H9 (cell line): ENCODE results near the gene STX8. TPM values are rescaled to one million over a fixed set of nuclear protein-coding genes. Genes with fewer than 3 reads are reported as not detected.

Experiments used
- DNase-seq: peaks from one replicate; pipeline ENCODE4 v3.0.0-alpha.2; 2017
- H2AFZ ChIP-seq: one replicate; pipeline ENCODE4 v1.6.1; 2013; ENCODE audit warnings: mild to moderate bottlenecking, low read length, control low read depth, moderate library complexity
- H2AK5ac ChIP-seq: 2 replicates; pipeline ENCODE4 v1.6.1; 2013; ENCODE audit warnings: low read length, control low read depth, mixed read lengths; ENCODE audit not compliant: insufficient read length
- H2BK120ac ChIP-seq: one replicate; pipeline ENCODE4 v1.6.1; 2013; ENCODE audit warnings: low read depth, mild to moderate bottlenecking, low read length, control low read depth, inconsistent platforms; ENCODE audit not compliant: poor library complexity, severe bottlenecking
- H2BK12ac ChIP-seq: 2 replicates; pipeline ENCODE4 v1.6.1; 2013; ENCODE audit warnings: low read length, control low read depth, mixed read lengths, low read depth; ENCODE audit not compliant: insufficient read length
- H2BK15ac ChIP-seq: 2 replicates; pipeline ENCODE4 v1.6.1; 2013; ENCODE audit warnings: low read depth, low read length, control low read depth
- H2BK20ac ChIP-seq: one replicate; pipeline ENCODE4 v1.6.1; 2013; ENCODE audit warnings: low read depth, mild to moderate bottlenecking, low read length, control low read depth, inconsistent platforms; ENCODE audit not compliant: poor library complexity, severe bottlenecking
- H2BK5ac ChIP-seq: 2 replicates; pipeline ENCODE4 v1.6.1; 2013; ENCODE audit warnings: low read length, control low read depth, mixed read lengths; ENCODE audit not compliant: insufficient read length
- H3K14ac ChIP-seq: 2 replicates; pipeline ENCODE4 v1.6.1; 2013; ENCODE audit warnings: low read length, control low read depth; ENCODE audit not compliant: insufficient read depth
- H3K18ac ChIP-seq: 2 replicates; pipeline ENCODE4 v1.6.1; 2013; ENCODE audit warnings: low read depth, mild to moderate bottlenecking, mixed read lengths, low read length, control low read depth; ENCODE audit not compliant: insufficient read length
- H3K23ac ChIP-seq: 2 replicates; pipeline ENCODE4 v1.6.1; 2013; ENCODE audit warnings: low read length, control low read depth, mixed read lengths, low read depth; ENCODE audit not compliant: insufficient read length
- H3K23me2 ChIP-seq: 2 replicates; pipeline ENCODE4 v1.6.1; 2013; ENCODE audit warnings: low read depth, mild to moderate bottlenecking, mixed read lengths, low read length, control low read depth; ENCODE audit not compliant: insufficient read length, poor library complexity, severe bottlenecking
- H3K27ac ChIP-seq: 2 replicates; pipeline ENCODE4 v1.5.1; 2013; ENCODE audit warnings: low read length, control low read depth, mixed read lengths, low read depth; ENCODE audit not compliant: insufficient read length
- H3K27me3 ChIP-seq: 2 replicates; pipeline ENCODE4 v1.6.1; 2013; ENCODE audit warnings: low read length, control low read depth, inconsistent platforms; ENCODE audit not compliant: insufficient read depth
- H3K4ac ChIP-seq: 2 replicates; pipeline ENCODE4 v1.6.1; 2013; ENCODE audit warnings: low read depth, mild to moderate bottlenecking, control low read depth, inconsistent platforms, low read length, moderate library complexity
- H3K4me1 ChIP-seq: 2 replicates; pipeline ENCODE4 v1.6.1; 2013; ENCODE audit warnings: low read length, control low read depth, inconsistent platforms; ENCODE audit not compliant: insufficient read depth
- H3K4me2 ChIP-seq: 2 replicates; pipeline ENCODE4 v1.6.1; 2013; ENCODE audit warnings: low read length, control low read depth, mixed read lengths; ENCODE audit not compliant: insufficient read length, insufficient read depth
- H3K56ac ChIP-seq: 2 replicates; pipeline ENCODE4 v1.6.1; 2013; ENCODE audit warnings: low read depth, mild to moderate bottlenecking, mixed read lengths, low read length, control low read depth; ENCODE audit not compliant: insufficient read length
- H3K79me1 ChIP-seq: 2 replicates; pipeline ENCODE4 v1.6.1; 2013; ENCODE audit warnings: low read depth, mild to moderate bottlenecking, moderate library complexity, low read length, control low read depth, inconsistent platforms; ENCODE audit not compliant: insufficient read depth, poor library complexity, severe bottlenecking
- H3K79me2 ChIP-seq: 2 replicates; pipeline ENCODE4 v1.6.1; 2013; ENCODE audit warnings: low read length, control low read depth, inconsistent platforms; ENCODE audit not compliant: insufficient read depth
- H3K9ac ChIP-seq: 2 replicates; pipeline ENCODE4 v1.6.1; 2013; ENCODE audit warnings: low read length, control low read depth, mixed read lengths; ENCODE audit not compliant: insufficient read length; ENCODE audit errors: extremely low read depth
- H3K9me3 ChIP-seq: one replicate; pipeline ENCODE4 v1.6.1; 2013; ENCODE audit warnings: low read depth, low read length, inconsistent platforms; ENCODE audit not compliant: control insufficient read depth
- H3T11ph ChIP-seq: one replicate; pipeline ENCODE4 v1.6.1; 2013; ENCODE audit warnings: mild to moderate bottlenecking, low read length, control low read depth, inconsistent platforms
- H4K20me1 ChIP-seq: one replicate; pipeline ENCODE4 v1.6.1; 2013; ENCODE audit not compliant: control insufficient read depth, insufficient read length, insufficient read depth
- H4K5ac ChIP-seq: 2 replicates; pipeline ENCODE4 v1.6.1; 2013; ENCODE audit warnings: low read depth, mild to moderate bottlenecking, mixed read lengths, low read length, control low read depth; ENCODE audit not compliant: insufficient read length
- H4K8ac ChIP-seq: replicated peaks from 2 replicates; pipeline ENCODE4 v1.6.1; 2013; ENCODE audit warnings: low read length, control low read depth, mixed read lengths, low read depth; ENCODE audit not compliant: insufficient read length
- H4K91ac ChIP-seq: 2 replicates; pipeline ENCODE4 v1.6.1; 2013; ENCODE audit warnings: low read depth, mild to moderate bottlenecking, moderate library complexity, mixed read lengths, low read length, control low read depth; ENCODE audit not compliant: insufficient read length
- H3K27ac Mint-ChIP-seq, 3 experiments: 2 replicates in 2 of 3; 3 replicates in 1 of 3; pipeline ENCODE4 v1.8.0; 2020 to 2021; ENCODE audit warnings: mixed read lengths in 3 of 3, mild to moderate bottlenecking in 1 of 3, moderate library complexity in 1 of 3
- H3K27me3 Mint-ChIP-seq: 2 replicates; pipeline ENCODE4 v1.8.0; 2021; ENCODE audit warnings: low read depth, mild to moderate bottlenecking, moderate library complexity, mixed read lengths
- H3K36me3 Mint-ChIP-seq, 3 experiments: 2 replicates in 2 of 3; 3 replicates in 1 of 3; pipeline ENCODE4 v1.8.0; 2020 to 2021; ENCODE audit warnings: low read depth in 3 of 3, mixed read lengths in 3 of 3; ENCODE audit not compliant: insufficient read depth in 1 of 3
- H3K4me1 Mint-ChIP-seq, 2 experiments: 2 replicates each; pipeline ENCODE4 v1.8.0; 2020; ENCODE audit warnings: mixed read lengths in 2 of 2
- H3K4me3 Mint-ChIP-seq, 2 experiments: 2 replicates in 1 of 2; 3 replicates in 1 of 2; pipeline ENCODE4 v1.8.0; 2020 to 2021; ENCODE audit warnings: mild to moderate bottlenecking in 2 of 2, mixed read lengths in 2 of 2, moderate library complexity in 1 of 2
- H3K9me3 Mint-ChIP-seq, 2 experiments: 2 replicates in 1 of 2; 3 replicates in 1 of 2; pipeline ENCODE4 v1.8.0; 2020; ENCODE audit warnings: mild to moderate bottlenecking in 2 of 2, mixed read lengths in 2 of 2, moderate library complexity in 1 of 2
- WGBS: extraction: QIAGEN DNeasy Blood & Tissue Kit; methylation state at CpG from one replicate; pipeline ENCODE4 v1.1.7; 2013; ENCODE audit warnings: missing lambda C conversion rate, low lambda C conversion rate, mixed read lengths; ENCODE audit not compliant: insufficient read length; ENCODE audit errors: extremely low coverage; 5-methylcytosine and 5-hydroxymethylcytosine counted together
- total RNA-seq: library from RNA; stranded (reverse); gene quantifications from 2 replicates; pipeline ENCODE4 v1.2.1, GENCODE V29; 2021
- TF ChIP-seq, protein P1 (sequence below): fragments of 200-600 bp; sonication (generic); conservative IDR thresholded peaks from 3 replicates; pipeline ENCODE4 v1.8.0; 2021; ENCODE audit warnings: antibody characterized with exemption, mild to moderate bottlenecking

Gene STX8
- total RNA-seq, 1 experiment from 2014 or later = 55.1 TPM

DNA sequence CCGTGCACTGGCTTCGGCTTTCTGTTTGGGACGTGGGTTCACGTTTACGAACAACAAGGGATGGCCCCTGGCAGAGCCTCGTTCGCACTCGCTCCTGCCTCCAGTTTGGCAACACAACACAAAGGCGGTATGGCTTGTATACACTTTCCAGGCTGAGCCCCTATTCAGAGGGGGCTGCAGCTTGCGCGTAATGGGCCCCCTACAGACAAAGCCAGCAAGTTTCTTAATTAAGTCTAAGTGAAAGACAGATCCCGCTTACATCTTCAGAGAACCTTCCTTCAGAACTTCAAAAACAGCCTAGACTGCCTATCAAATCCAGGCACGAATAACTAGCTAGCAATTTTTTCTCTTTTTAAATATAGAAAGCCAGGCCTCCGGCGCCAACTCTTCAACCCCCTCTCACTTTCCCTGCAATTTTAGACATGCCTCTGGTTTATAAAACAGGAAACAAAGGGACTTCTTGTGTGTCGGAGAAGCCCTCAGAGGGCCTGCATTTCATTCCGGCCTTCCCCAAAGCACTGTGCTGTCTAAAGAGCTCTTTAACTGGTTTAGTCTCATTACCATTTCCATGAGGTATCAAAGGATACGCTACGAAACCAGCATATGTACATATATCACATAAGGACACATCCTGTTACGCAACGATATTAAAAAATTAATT is 244.9 kb downstream of the STX8 start:
- no peak overlapping the region for H2BK120ac ChIP-seq
- H3K9me3 ChIP-seq = no peaks in the 10 kb centered on the region
- H3K27me3 Mint-ChIP-seq = peaks cover 19% of the 10 kb centered on the region
- H3K4me2 ChIP-seq = no peak overlapping the region
- H3K18ac ChIP-seq = no peak overlapping the region
- no CpG with 5 or more reads among the region's 21 CpGs for WGBS
- H2BK15ac ChIP-seq = no peak overlapping the region
- no peak overlapping the region for H3K56ac ChIP-seq
- no peak overlapping the region for H4K8ac ChIP-seq
- no peak overlapping the region for H2BK12ac ChIP-seq
- no peaks in the 10 kb centered on the region for H3K27me3 ChIP-seq
- H3K9me3 Mint-ChIP-seq = peaks cover 16 to 20% of the 10 kb centered on the region in 2 experiments
- H3K9ac ChIP-seq = no peak overlapping the region
- no peak overlapping the region for H4K91ac ChIP-seq
- H2BK20ac ChIP-seq = no peak overlapping the region
- H3K4me3 Mint-ChIP-seq = peak overlapping the region in 1 of 2 experiments; percentile 67; a peak in 1 of 5 replicates
- H3K27ac ChIP-seq = no peak overlapping the region
- H4K5ac ChIP-seq = no peak overlapping the region
- no peaks in the 10 kb centered on the region for H3K79me1 ChIP-seq
- no peak overlapping the region for H2AK5ac ChIP-seq
- no peak overlapping the region for H3K23ac ChIP-seq
- no peak for DNase-seq
- TF ChIP-seq, protein P1, sequence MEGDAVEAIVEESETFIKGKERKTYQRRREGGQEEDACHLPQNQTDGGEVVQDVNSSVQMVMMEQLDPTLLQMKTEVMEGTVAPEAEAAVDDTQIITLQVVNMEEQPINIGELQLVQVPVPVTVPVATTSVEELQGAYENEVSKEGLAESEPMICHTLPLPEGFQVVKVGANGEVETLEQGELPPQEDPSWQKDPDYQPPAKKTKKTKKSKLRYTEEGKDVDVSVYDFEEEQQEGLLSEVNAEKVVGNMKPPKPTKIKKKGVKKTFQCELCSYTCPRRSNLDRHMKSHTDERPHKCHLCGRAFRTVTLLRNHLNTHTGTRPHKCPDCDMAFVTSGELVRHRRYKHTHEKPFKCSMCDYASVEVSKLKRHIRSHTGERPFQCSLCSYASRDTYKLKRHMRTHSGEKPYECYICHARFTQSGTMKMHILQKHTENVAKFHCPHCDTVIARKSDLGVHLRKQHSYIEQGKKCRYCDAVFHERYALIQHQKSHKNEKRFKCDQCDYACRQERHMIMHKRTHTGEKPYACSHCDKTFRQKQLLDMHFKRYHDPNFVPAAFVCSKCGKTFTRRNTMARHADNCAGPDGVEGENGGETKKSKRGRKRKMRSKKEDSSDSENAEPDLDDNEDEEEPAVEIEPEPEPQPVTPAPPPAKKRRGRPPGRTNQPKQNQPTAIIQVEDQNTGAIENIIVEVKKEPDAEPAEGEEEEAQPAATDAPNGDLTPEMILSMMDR = no peak
- H3K79me2 ChIP-seq = no peaks in the 10 kb centered on the region
- H3K36me3 Mint-ChIP-seq = peaks cover 9 to 22% (median 10%) of the 10 kb centered on the region in 3 experiments
- peaks cover 14% of the 10 kb centered on the region; the same call in 1 of the 2 replicates for H3K4me1 ChIP-seq
- no peak overlapping the region for H2BK5ac ChIP-seq
- H3K4me1 Mint-ChIP-seq = peaks cover 31 to 36% of the 10 kb centered on the region in 2 experiments
- H3K4ac ChIP-seq = no peak overlapping the region
- no peak overlapping the region for H3T11ph ChIP-seq
- H3K27ac Mint-ChIP-seq = peak overlapping the region in 1 of 3 experiments; percentile 52; a peak in 1 of 7 replicates
- H4K20me1 ChIP-seq = no peaks in the 10 kb centered on the region
- no peak overlapping the region for H3K14ac ChIP-seq
- no peaks in the 10 kb centered on the region for H3K23me2 ChIP-seq
- H2AFZ ChIP-seq = no peak overlapping the region
